Measurements from ENCODE around the gene MTRFR. TPM values are rescaled to one million over a fixed set of nuclear protein-coding genes. Genes with fewer than 3 reads are reported as not detected.

The MTRFR gene
- total and polyA plus RNA-seq, 2 donors = 46.0 to 49.1 TPM

DNA sequence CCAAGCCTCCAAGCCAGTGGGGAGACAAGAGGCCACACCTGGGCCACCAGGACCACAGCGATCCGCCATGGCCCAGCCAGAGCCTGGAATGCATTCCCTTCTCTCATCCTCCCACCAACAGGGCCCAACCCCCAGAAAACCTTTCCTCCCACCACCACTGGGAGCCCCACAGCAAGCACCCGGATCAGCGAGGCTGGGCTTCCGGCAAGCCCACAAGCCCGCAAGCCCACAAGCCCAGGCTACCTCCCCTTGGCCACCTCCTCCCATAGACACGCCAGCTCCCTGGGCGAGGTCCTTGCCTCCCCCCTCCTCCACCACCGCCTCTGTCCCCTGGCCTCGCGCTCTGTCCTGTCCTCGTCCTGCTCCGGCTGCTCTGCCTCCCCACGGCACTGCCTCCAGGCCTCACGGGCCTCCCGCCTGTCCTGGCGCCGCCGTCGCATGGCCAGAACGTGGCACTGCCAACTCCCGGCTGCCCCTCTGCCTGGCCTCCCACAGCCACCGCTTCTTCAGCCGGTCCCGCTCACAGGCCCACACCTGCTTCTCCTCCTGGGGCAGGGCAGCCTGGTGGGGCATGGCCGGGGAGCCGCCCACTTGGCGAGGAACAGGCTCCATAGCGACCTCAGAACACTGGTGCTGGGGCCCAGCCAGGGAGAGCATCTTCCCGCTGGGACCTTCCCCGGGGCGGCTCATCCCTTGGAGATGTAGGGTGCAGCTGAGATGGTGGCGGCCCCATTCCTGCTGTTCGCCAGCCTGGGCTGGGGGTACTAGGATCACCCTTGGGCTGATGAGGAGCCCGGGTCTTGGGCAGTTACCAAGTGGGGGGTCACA is 32.8 kb downstream of the MTRFR start:
- 98% methylated on average over 35 of the region's 35 CpGs for WGBS
- Histone ChIP-seq H3K4me3 (ENCODE audit: low read length in 2 of 2) (no peak overlapping the region), H3K27me3 (ENCODE audit: control insufficient read depth in 2 of 2, insufficient read depth in 1 of 2, low read length in 1 of 2) (peaks cover 0 to 13% of the 10 kb centered on the region in 2 donors), H3K27ac (ENCODE audit: low read depth in 1 of 2, low read length in 1 of 2) (no peak overlapping the region), H3K36me3 (ENCODE audit: control insufficient read depth in 2 of 2, insufficient read depth in 2 of 2, low read length in 1 of 2) (peaks cover 35 to 47% of the 10 kb centered on the region in 2 donors), H3K9me3 (ENCODE audit: control insufficient read depth in 2 of 2, insufficient read depth in 1 of 2, low read length in 1 of 2) (peaks cover 0 to 9% of the 10 kb centered on the region in 2 donors), H3K4me1 (ENCODE audit: control insufficient read depth in 2 of 2, insufficient read depth in 2 of 2, low read length in 2 of 2) (peaks cover 14 to 33% of the 10 kb centered on the region in 2 donors)
- no peak for DNase-seq (ENCODE audit: low read depth in 6 of 9, low spot score in 9 of 9)

- DNase-seq (ENCODE audit: low read depth in 6 of 9, low spot score in 9 of 9) = no peak
- WGBS = 98% methylated on average over 19 of the region's 19 CpGs
- H3K27me3 ChIP-seq (ENCODE audit: control insufficient read depth in 2 of 2, insufficient read depth in 1 of 2, low read length in 1 of 2) = peaks cover 0 to 13% of the 10 kb centered on the region in 2 donors
- H3K27ac ChIP-seq (ENCODE audit: low read depth in 1 of 2, low read length in 1 of 2) = no peak overlapping the region
- H3K36me3 ChIP-seq (ENCODE audit: control insufficient read depth in 2 of 2, insufficient read depth in 2 of 2, low read length in 1 of 2) = peaks cover 31 to 40% of the 10 kb centered on the region in 2 donors
- H3K9me3 ChIP-seq (ENCODE audit: control insufficient read depth in 2 of 2, insufficient read depth in 1 of 2, low read length in 1 of 2) = peaks cover 0 to 9% of the 10 kb centered on the region in 2 donors
- H3K4me3 ChIP-seq (ENCODE audit: low read length in 2 of 2) = no peak overlapping the region
- H3K4me1 ChIP-seq (ENCODE audit: control insufficient read depth in 2 of 2, insufficient read depth in 2 of 2, low read length in 2 of 2) = peaks cover 14 to 33% of the 10 kb centered on the region in 2 donors
These were observed 33.5 kb downstream of the MTRFR start for GRCh38 chr12:123266679-123267277.

GRCh38 chr12:123267335-123267920 is 34.2 kb downstream of the MTRFR start:
- peaks cover 0 to 9% of the 10 kb centered on the region in 2 donors for H3K9me3 ChIP-seq (ENCODE audit: control insufficient read depth in 2 of 2, insufficient read depth in 1 of 2, low read length in 1 of 2)
- WGBS = 96% methylated on average over 7 of the region's 7 CpGs
- H3K4me3 ChIP-seq (ENCODE audit: low read length in 2 of 2) = no peak overlapping the region
- H3K4me1 ChIP-seq (ENCODE audit: control insufficient read depth in 2 of 2, insufficient read depth in 2 of 2, low read length in 2 of 2) = peaks cover 17 to 38% of the 10 kb centered on the region in 2 donors
- H3K27me3 ChIP-seq (ENCODE audit: control insufficient read depth in 2 of 2, insufficient read depth in 1 of 2, low read length in 1 of 2) = peaks cover 0 to 13% of the 10 kb centered on the region in 2 donors
- no peak for DNase-seq (ENCODE audit: low read depth in 6 of 9, low spot score in 9 of 9)
- peaks cover 27 to 35% of the 10 kb centered on the region in 2 donors for H3K36me3 ChIP-seq (ENCODE audit: control insufficient read depth in 2 of 2, insufficient read depth in 2 of 2, low read length in 1 of 2)
- peak overlapping the region in 1 of 2 donors; percentile 27 for H3K27ac ChIP-seq (ENCODE audit: low read depth in 1 of 2, low read length in 1 of 2)

DNA sequence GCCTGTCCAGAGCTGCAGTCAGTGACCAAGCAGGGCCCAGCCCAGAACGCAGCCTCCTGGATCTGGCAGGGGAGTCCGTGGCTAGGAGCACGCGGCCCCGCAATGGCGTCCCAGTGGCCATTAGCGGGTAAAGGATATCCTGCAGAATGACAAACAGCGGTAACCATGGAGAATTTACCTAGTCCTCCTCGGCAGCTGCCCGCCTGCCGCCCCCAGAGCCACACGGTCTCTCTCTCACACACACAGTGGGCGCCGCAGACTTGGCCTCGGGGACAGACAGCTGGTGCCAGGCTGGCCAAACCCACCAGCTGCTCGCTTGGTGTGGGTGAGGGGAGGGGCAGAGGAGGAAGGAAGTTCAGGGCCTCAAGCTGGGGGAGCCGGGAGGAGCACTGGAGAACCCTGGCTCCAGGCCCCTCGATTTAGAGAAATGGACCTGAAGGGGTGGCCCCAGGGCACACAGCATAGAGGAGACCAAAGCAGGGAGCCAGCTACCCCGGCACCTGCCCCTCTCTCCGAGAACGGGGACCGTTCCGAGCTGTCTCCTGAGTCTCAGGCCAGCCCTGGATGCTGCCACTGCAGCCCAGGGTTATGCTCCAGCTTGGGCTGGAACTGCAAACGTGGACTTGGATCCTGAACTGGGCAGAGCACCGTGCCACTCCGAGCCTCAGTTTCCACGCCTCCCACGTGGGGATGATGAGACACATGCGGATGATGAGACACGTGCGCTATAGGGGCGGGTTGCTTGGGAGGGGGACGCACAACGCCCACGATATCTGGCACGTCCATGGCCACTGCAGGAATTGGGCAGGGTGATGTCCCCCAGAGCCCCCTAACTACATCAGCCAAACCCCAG is 35.0 kb downstream of the MTRFR start:
- DNase-seq (ENCODE audit: low read depth in 6 of 9, low spot score in 9 of 9) = peak in 2 of 9 donors; percentile 38 to 61
- H3K4me1 ChIP-seq (ENCODE audit: control insufficient read depth in 2 of 2, insufficient read depth in 2 of 2, low read length in 2 of 2) = peaks cover 17 to 40% of the 10 kb centered on the region in 2 donors
- peak overlapping the region in 1 of 2 donors; percentile 21 for H3K27ac ChIP-seq (ENCODE audit: low read depth in 1 of 2, low read length in 1 of 2)
- peaks cover 0 to 13% of the 10 kb centered on the region in 2 donors for H3K27me3 ChIP-seq (ENCODE audit: control insufficient read depth in 2 of 2, insufficient read depth in 1 of 2, low read length in 1 of 2)
- peak overlapping the region; percentile 14 to 91 for H3K4me3 ChIP-seq (ENCODE audit: low read length in 2 of 2)
- 14% methylated on average over 36 of the region's 36 CpGs for WGBS
- peaks cover 26 to 28% of the 10 kb centered on the region in 2 donors for H3K36me3 ChIP-seq (ENCODE audit: control insufficient read depth in 2 of 2, insufficient read depth in 2 of 2, low read length in 1 of 2)
- H3K9me3 ChIP-seq (ENCODE audit: control insufficient read depth in 2 of 2, insufficient read depth in 1 of 2, low read length in 1 of 2) = peaks cover 0 to 9% of the 10 kb centered on the region in 2 donors

- Histone ChIP-seq H3K27me3 (ENCODE audit: control insufficient read depth in 2 of 2, insufficient read depth in 1 of 2, low read length in 1 of 2) (peaks cover 0 to 13% of the 10 kb centered on the region in 2 donors), H3K4me3 (ENCODE audit: low read length in 2 of 2) (peak overlapping the region; percentile 61 to 91), H3K4me1 (ENCODE audit: control insufficient read depth in 2 of 2, insufficient read depth in 2 of 2, low read length in 2 of 2) (peaks cover 17 to 40% of the 10 kb centered on the region in 2 donors), H3K9me3 (ENCODE audit: control insufficient read depth in 2 of 2, insufficient read depth in 1 of 2, low read length in 1 of 2) (peaks cover 0 to 9% of the 10 kb centered on the region in 2 donors), H3K36me3 (ENCODE audit: control insufficient read depth in 2 of 2, insufficient read depth in 2 of 2, low read length in 1 of 2) (peaks cover 20 to 23% of the 10 kb centered on the region in 2 donors), H3K27ac (ENCODE audit: low read depth in 1 of 2, low read length in 1 of 2) (no peak overlapping the region)
- 40% methylated on average over 13 of the region's 13 CpGs for WGBS
- DNase-seq (ENCODE audit: low read depth in 6 of 9, low spot score in 9 of 9) = no peak
These were observed 35.6 kb downstream of the MTRFR start for GRCh38 chr12:123268850-123269249.

- DNase-seq (ENCODE audit: low read depth in 6 of 9, low spot score in 9 of 9) = peak in 3 of 9 donors; percentile 32 to 59 (median 44)
- 3% methylated on average over 32 of the region's 32 CpGs for WGBS
These were observed 36.2 kb downstream of the MTRFR start for GRCh38 chr12:123269395-123269892.

GRCh38 chr12:123269896-123270213 is 36.6 kb downstream of the MTRFR start:
- peaks cover 17 to 40% of the 10 kb centered on the region in 2 donors for H3K4me1 ChIP-seq (ENCODE audit: control insufficient read depth in 2 of 2, insufficient read depth in 2 of 2, low read length in 2 of 2)
- peak overlapping the region; percentile 61 to 91 for H3K4me3 ChIP-seq (ENCODE audit: low read length in 2 of 2)
- H3K36me3 ChIP-seq (ENCODE audit: control insufficient read depth in 2 of 2, insufficient read depth in 2 of 2, low read length in 1 of 2) = peaks cover 18 to 19% of the 10 kb centered on the region in 2 donors
- peak overlapping the region in 1 of 2 donors; percentile 75 for H3K27ac ChIP-seq (ENCODE audit: low read depth in 1 of 2, low read length in 1 of 2)
- 1% methylated on average over 7 of the region's 7 CpGs for WGBS
- no peak for DNase-seq (ENCODE audit: low read depth in 6 of 9, low spot score in 9 of 9)
- peaks cover 0 to 13% of the 10 kb centered on the region in 2 donors for H3K27me3 ChIP-seq (ENCODE audit: control insufficient read depth in 2 of 2, insufficient read depth in 1 of 2, low read length in 1 of 2)
- peaks cover 0 to 9% of the 10 kb centered on the region in 2 donors for H3K9me3 ChIP-seq (ENCODE audit: control insufficient read depth in 2 of 2, insufficient read depth in 1 of 2, low read length in 1 of 2)

More at GRCh38 chr12:123269395-123269892, 36.2 kb downstream of the MTRFR start:
- H3K4me3 ChIP-seq (ENCODE audit: low read length in 2 of 2) = peak overlapping the region; percentile 61 to 91
- H3K27me3 ChIP-seq (ENCODE audit: control insufficient read depth in 2 of 2, insufficient read depth in 1 of 2, low read length in 1 of 2) = peaks cover 0 to 13% of the 10 kb centered on the region in 2 donors
- H3K27ac ChIP-seq (ENCODE audit: low read depth in 1 of 2, low read length in 1 of 2) = peak overlapping the region in 1 of 2 donors; percentile 75
- peaks cover 0 to 9% of the 10 kb centered on the region in 2 donors for H3K9me3 ChIP-seq (ENCODE audit: control insufficient read depth in 2 of 2, insufficient read depth in 1 of 2, low read length in 1 of 2)
- H3K4me1 ChIP-seq (ENCODE audit: control insufficient read depth in 2 of 2, insufficient read depth in 2 of 2, low read length in 2 of 2) = peaks cover 17 to 40% of the 10 kb centered on the region in 2 donors
- H3K36me3 ChIP-seq (ENCODE audit: control insufficient read depth in 2 of 2, insufficient read depth in 2 of 2, low read length in 1 of 2) = peaks cover 20 to 22% of the 10 kb centered on the region in 2 donors

Data from thymus (tissue), 11 donors.